Measurements from ENCODE around the gene BMP6. TPM values are rescaled to one million over a fixed set of nuclear protein-coding genes. Genes with fewer than 3 reads are reported as not detected.
"Not testable (repeated sequence)": the region's sequence is repeated elsewhere in the genome, so short reads cannot be mapped to it uniquely, and the experiment has no call there.

The BMP6 gene
- total and polyA plus RNA-seq, 7 donors: 0.64 to 5.3 (median 2.2) TPM; not detected in 2

DNA sequence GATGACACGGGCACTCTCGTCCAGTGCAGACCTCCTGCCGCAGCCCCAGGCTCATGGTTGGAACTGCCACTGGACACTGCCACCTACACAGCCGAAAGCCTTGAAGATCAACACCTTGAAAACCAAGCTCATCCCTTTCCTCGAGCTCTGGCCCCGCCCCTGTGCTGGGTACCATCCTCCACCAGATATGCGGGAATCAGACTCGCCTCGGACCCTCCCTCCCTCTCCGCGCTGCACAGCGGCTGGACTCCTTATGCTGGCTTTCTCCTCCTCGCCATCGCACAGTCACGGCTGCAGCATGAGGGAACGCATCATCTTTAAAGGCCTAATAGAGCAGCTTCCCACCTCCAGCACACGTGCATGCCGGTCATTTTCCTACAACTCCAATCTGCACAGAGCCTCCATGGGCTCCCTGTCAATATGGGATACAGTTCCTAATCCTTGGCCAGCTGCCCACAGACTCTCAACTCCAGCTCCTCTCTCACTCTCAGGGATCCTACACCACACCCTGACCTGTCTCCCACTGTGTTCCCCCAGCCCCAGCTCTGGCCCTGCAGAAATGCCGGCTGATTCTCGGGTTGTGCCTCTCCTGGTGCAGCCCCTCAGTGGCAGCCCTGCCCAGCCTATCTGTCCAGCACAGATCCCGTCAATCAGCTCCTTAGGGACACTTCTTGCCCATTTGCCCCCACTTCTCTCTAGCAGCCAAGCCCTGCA is 161.5 kb downstream of the BMP6 start:
- Histone ChIP-seq H3K4me1 (no peaks in the 10 kb centered on the region), H3K27me3 (no peaks in the 10 kb centered on the region), H3K27ac (no peak overlapping the region), H3K9me3 (no peaks in the 10 kb centered on the region), H3K4me3 (no peak overlapping the region), H3K36me3 (peaks cover 5 to 100% (median 58%) of the 10 kb centered on the region in 4 donors)
- 97% methylated on average over 21 of the region's 21 CpGs for WGBS, 2 donors
- DNase-seq: no peak
- TF ChIP-seq, protein P1, sequence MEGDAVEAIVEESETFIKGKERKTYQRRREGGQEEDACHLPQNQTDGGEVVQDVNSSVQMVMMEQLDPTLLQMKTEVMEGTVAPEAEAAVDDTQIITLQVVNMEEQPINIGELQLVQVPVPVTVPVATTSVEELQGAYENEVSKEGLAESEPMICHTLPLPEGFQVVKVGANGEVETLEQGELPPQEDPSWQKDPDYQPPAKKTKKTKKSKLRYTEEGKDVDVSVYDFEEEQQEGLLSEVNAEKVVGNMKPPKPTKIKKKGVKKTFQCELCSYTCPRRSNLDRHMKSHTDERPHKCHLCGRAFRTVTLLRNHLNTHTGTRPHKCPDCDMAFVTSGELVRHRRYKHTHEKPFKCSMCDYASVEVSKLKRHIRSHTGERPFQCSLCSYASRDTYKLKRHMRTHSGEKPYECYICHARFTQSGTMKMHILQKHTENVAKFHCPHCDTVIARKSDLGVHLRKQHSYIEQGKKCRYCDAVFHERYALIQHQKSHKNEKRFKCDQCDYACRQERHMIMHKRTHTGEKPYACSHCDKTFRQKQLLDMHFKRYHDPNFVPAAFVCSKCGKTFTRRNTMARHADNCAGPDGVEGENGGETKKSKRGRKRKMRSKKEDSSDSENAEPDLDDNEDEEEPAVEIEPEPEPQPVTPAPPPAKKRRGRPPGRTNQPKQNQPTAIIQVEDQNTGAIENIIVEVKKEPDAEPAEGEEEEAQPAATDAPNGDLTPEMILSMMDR (IDR thresholded peaks at IDR 0.05): no peak
- no peak for TF ChIP-seq POLR2AphosphoS5 (IDR thresholded peaks at IDR 0.05)
- no peak for TF ChIP-seq EP300 (IDR thresholded peaks at IDR 0.05)
- intact Hi-C loops (cut with DNase I): no loop called here

GRCh38 chr6:7888587-7889357 is 162.9 kb downstream of the BMP6 start:
- peaks cover 0 to 100% (median 49%) of the 10 kb centered on the region in 4 donors for H3K36me3 ChIP-seq
- intact Hi-C loops (cut with DNase I): no loop called here
- 94 to 96% methylated on average over 25 of the region's 25 CpGs for WGBS, 2 donors

GRCh38 chr6:7891078-7891872 is 165.4 kb downstream of the BMP6 start:
- H3K27ac ChIP-seq: no peak overlapping the region
- WGBS, 2 donors: 85 to 93% methylated on average over 15 of the region's 15 CpGs
- H3K27me3 ChIP-seq: no peaks in the 10 kb centered on the region
- peaks cover 8 to 100% (median 54%) of the 10 kb centered on the region in 4 donors for H3K36me3 ChIP-seq
- H3K4me1 ChIP-seq: no peaks in the 10 kb centered on the region
- no peak overlapping the region for H3K4me3 ChIP-seq
- no peak for TF ChIP-seq EP300 (IDR thresholded peaks at IDR 0.05)
- TF ChIP-seq, protein P1 (IDR thresholded peaks at IDR 0.05): no peak
- TF ChIP-seq POLR2A (IDR thresholded peaks at IDR 0.05): no peak
- TF ChIP-seq POLR2AphosphoS5 (IDR thresholded peaks at IDR 0.05): no peak
- no peak for DNase-seq
- intact Hi-C loops (cut with DNase I): no loop called here
- H3K9me3 ChIP-seq: no peaks in the 10 kb centered on the region

More at GRCh38 chr6:7888587-7889357, 162.9 kb downstream of the BMP6 start:
- Histone ChIP-seq H3K27ac (no peak overlapping the region), H3K27me3 (no peaks in the 10 kb centered on the region), H3K4me1 (no peaks in the 10 kb centered on the region), H3K4me3 (no peak overlapping the region), H3K9me3 (no peaks in the 10 kb centered on the region)
- TF ChIP-seq POLR2A (IDR thresholded peaks at IDR 0.05) (no peak), EP300 (IDR thresholded peaks at IDR 0.05) (no peak), POLR2AphosphoS5 (IDR thresholded peaks at IDR 0.05) (no peak)
- TF ChIP-seq, protein P1 (IDR thresholded peaks at IDR 0.05): no peak
- DNase-seq: no peak

GRCh38 chr6:7892367-7892766 is 166.5 kb downstream of the BMP6 start:
- H3K36me3 ChIP-seq: peaks cover 8 to 97% (median 51%) of the 10 kb centered on the region in 4 donors
- H3K27ac ChIP-seq; DNase-seq; H3K27me3 ChIP-seq; H3K4me3 ChIP-seq; H3K4me1 ChIP-seq; H3K9me3 ChIP-seq; intact Hi-C loops (cut with DNase I): not testable (repeated sequence)
- 95 to 96% methylated on average over 4 of the region's 4 CpGs for WGBS, 2 donors

- Histone ChIP-seq H3K27ac (no peak overlapping the region), H3K36me3 (peaks cover 8 to 97% (median 54%) of the 10 kb centered on the region in 4 donors)
Observed at GRCh38 chr6:7893342-7893741, 167.4 kb downstream of the BMP6 start.

More at GRCh38 chr6:7893342-7893741, 167.4 kb downstream of the BMP6 start:
- Histone ChIP-seq H3K4me3 (no peak overlapping the region), H3K4me1 (no peaks in the 10 kb centered on the region), H3K27me3 (no peaks in the 10 kb centered on the region), H3K9me3 (no peaks in the 10 kb centered on the region)
- TF ChIP-seq POLR2A (IDR thresholded peaks at IDR 0.05) (no peak), POLR2AphosphoS5 (IDR thresholded peaks at IDR 0.05) (no peak), EP300 (IDR thresholded peaks at IDR 0.05) (no peak)
- TF ChIP-seq, protein P1 (IDR thresholded peaks at IDR 0.05): no peak
- peak; percentile 19 for DNase-seq
- intact Hi-C loops (cut with DNase I): no loop called here
- WGBS, 2 donors: 96 to 97% methylated on average over 12 of the region's 12 CpGs

Measured in sigmoid colon (tissue), 7 donors.